Heart right ventricle (tissue), 16 donors: ENCODE measurements around the gene LETM1. TPM values are rescaled to one million over a fixed set of nuclear protein-coding genes. Genes with fewer than 3 reads are reported as not detected.

ENCODE experiments used
- ATAC-seq, 8 donors: fragments of 200-7000 bp; cut with Tn5 transposase; one replicate each; pipeline ENCODE4 v1.9.1; 2020; ENCODE audit warnings: mild to moderate bottlenecking in 8 of 8, moderate library complexity in 8 of 8, moderate number of reproducible peaks in 1 of 8
- DNase-seq, 2 donors: peaks; one replicate each; pipeline ENCODE4 v3.0.0-alpha.2; 2020
- H3K27ac ChIP-seq, 10 donors: fragments of 200-600 bp; sonication (generic) in 2 of 10; one replicate each; pipeline versions ENCODE4 v1.5.0 to v1.8.0; 2020 to 2022; ENCODE audit warnings: mild to moderate bottlenecking in 3 of 10
- H3K27me3 ChIP-seq, 7 donors: fragments of 200-600 bp; one replicate each; pipeline ENCODE4 v1.8.0; 2021 to 2022; ENCODE audit warnings: mild to moderate bottlenecking in 2 of 7
- H3K36me3 ChIP-seq, 9 donors: fragments of 200-600 bp; sonication (generic) in 1 of 9; one replicate each; pipeline versions ENCODE4 v1.5.0 to v1.8.0; 2020 to 2022; ENCODE audit warnings: mild to moderate bottlenecking in 2 of 9
- H3K4me1 ChIP-seq, 9 donors: fragments of 200-600 bp; sonication (generic) in 1 of 9; one replicate each; pipeline versions ENCODE4 v1.5.0 to v1.8.0; 2020 to 2022; ENCODE audit warnings: mild to moderate bottlenecking in 4 of 9
- H3K4me3 ChIP-seq, 10 donors: fragments of 200-600 bp; sonication (generic) in 2 of 10; one replicate each; pipeline versions ENCODE4 v1.5.0 to v1.8.0; 2020 to 2022; ENCODE audit warnings: mild to moderate bottlenecking in 7 of 10, moderate library complexity in 2 of 10
- H3K9me3 ChIP-seq, 11 donors: fragments of 200-600 bp in 10 of 11; sonication (generic) in 2 of 11; one replicate each; pipeline versions ENCODE4 v1.5.0 to v1.8.0; 2013 to 2022; ENCODE audit warnings: mild to moderate bottlenecking in 2 of 11, control low read depth in 1 of 11, moderate library complexity in 1 of 11
- WGBS, 2 donors: extraction: QIAGEN DNeasy Blood & Tissue Kit; methylation state at CpG; one replicate each; pipeline ENCODE4 v1.1.7; 2013; ENCODE audit warnings: inconsistent platforms in 1 of 2; 5-methylcytosine and 5-hydroxymethylcytosine counted together
- intact Hi-C, 10 donors: fragments of 100-400 bp; cut with DNase I; formaldehyde crosslinking; loops; one replicate each; pipeline versions ENCODE4 v1.11.1 to v1.14.2; 2022
- polyA plus RNA-seq, 2 donors: library from polyadenylated mRNA; stranded (reverse); fragments of 200-250 nt; gene quantifications; one replicate each; pipeline ENCODE4 v1.2.3, GENCODE V29; 2013
- total RNA-seq, 10 donors: library from RNA; stranded (reverse); fragmentation: NEBNext Ultra II Directional in 3 of 10; extraction: Animal tissue kit (Norgen Biotek cat#: 25700) in 3 of 10; gene quantifications; one replicate each; pipeline versions ENCODE4 v1.2.1 to v1.2.4, GENCODE V29; 2021 to 2023
- TF ChIP-seq, protein P1 (sequence below), 9 donors: fragments of 200-600 bp; sonication (generic) in 2 of 9; IDR thresholded peaks; one replicate each; pipeline versions ENCODE4 v1.5.0 to v1.8.0; 2021 to 2022; ENCODE audit warnings: antibody characterized with exemption in 9 of 9, mild to moderate bottlenecking in 5 of 9, moderate library complexity in 1 of 9
- donor health status: Arrhythmogenic right ventricular cardiomyopathy.
- donor health status: ischemic (EF 13 %, LVEDD 7.1; RV severe dilation, severe dysfunction).
- donor health status: healthy with polysubstance abuse.
- donor health status: DM: no; HTN: yes; CAD: no.
- donor health status: DM: no; HTN: no; CAD: no.
- donor health status: ischemic (EF 25% LVEDD 6.9; RV normal size, moderate dysfunction).
- donor health status: ischemic (EF 25% LVEDD 5.7; RV mildly dilated, moderate dysfunction).
- donor health status: healthy.
- donor health status: DM: yes; HTN: yes; CAD: no.
- donor health status: Ischemic cardiomyopathy.
- donor health status: ischemic (EF 35%, LVEDD 5.7; RV mildly dilated, moderate dysfunction).
- donor health status: nonischemic (EF 11% LVEDD 7.7; RV severe dilation, severe dysfunction).
- donor health status: DM: yes; HTN: yes; CAD: no.
- donor health status: PGD.
- donor health status: ischemic (EF 29% LVEDD 5.4; RV normal size, mild dysfunction).
- donor health status: nonischemic (EF 23%, LVEDD 6.1; RV moderate dilation, normal function).

Gene LETM1
- total and polyA plus RNA-seq, 12 donors, result 23.4 to 53.1 (median 41.2) TPM

DNA sequence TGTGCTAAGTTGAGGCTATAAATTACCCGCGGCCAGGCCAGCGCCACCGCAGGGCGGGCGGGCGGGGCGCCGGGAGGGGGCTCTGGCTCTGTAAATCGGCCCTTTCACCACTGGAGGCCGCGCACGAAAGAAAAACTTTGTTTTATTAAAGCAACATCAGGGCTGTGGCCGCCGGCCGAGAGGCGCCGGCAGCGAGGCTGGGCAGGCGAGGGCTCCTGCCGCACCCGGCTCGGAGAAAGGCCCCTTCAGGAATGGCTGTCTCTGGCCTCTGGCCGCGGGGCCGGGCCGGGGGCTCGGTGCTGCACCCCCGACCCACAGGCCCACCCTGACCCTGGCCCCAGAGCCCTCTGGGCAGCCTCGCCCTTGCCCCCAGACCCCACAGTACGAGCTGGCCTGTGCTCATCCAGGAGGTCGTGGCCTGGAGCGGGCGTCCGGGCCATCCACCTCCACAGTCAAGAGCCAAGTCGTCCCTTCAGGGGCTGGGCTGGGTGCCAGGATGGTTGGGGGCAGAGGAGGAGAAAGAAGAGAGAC lies 92.3 kb downstream of the LETM1 start:
- H3K27ac ChIP-seq, result peak overlapping the region in 2 of 10 donors; percentile 13 to 39
- H3K4me3 ChIP-seq, result peak overlapping the region in 7 of 10 donors; percentile 1 to 42 (median 38)
- H3K27me3 ChIP-seq, result peaks cover 0 to 62% (median 17%) of the 10 kb centered on the region in 7 donors
- intact Hi-C loops, result no loop called here
- 14 to 17% methylated on average over 36 of the region's 36 CpGs for WGBS, 2 donors
- DNase-seq (peak in 1 of 2 donors; percentile 29), ATAC-seq (peak in 7 of 8 donors; percentile 12 to 34 (median 21))
- TF ChIP-seq, protein P1, sequence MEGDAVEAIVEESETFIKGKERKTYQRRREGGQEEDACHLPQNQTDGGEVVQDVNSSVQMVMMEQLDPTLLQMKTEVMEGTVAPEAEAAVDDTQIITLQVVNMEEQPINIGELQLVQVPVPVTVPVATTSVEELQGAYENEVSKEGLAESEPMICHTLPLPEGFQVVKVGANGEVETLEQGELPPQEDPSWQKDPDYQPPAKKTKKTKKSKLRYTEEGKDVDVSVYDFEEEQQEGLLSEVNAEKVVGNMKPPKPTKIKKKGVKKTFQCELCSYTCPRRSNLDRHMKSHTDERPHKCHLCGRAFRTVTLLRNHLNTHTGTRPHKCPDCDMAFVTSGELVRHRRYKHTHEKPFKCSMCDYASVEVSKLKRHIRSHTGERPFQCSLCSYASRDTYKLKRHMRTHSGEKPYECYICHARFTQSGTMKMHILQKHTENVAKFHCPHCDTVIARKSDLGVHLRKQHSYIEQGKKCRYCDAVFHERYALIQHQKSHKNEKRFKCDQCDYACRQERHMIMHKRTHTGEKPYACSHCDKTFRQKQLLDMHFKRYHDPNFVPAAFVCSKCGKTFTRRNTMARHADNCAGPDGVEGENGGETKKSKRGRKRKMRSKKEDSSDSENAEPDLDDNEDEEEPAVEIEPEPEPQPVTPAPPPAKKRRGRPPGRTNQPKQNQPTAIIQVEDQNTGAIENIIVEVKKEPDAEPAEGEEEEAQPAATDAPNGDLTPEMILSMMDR (IDR thresholded peaks at IDR 0.05), result peak in 6 of 9 donors; percentile 15 to 53 (median 33)
- H3K4me1 ChIP-seq, result peaks cover 2 to 32% (median 11%) of the 10 kb centered on the region in 9 donors
- H3K9me3 ChIP-seq, result no peaks in the 10 kb centered on the region
- no peaks in the 10 kb centered on the region for H3K36me3 ChIP-seq

DNA sequence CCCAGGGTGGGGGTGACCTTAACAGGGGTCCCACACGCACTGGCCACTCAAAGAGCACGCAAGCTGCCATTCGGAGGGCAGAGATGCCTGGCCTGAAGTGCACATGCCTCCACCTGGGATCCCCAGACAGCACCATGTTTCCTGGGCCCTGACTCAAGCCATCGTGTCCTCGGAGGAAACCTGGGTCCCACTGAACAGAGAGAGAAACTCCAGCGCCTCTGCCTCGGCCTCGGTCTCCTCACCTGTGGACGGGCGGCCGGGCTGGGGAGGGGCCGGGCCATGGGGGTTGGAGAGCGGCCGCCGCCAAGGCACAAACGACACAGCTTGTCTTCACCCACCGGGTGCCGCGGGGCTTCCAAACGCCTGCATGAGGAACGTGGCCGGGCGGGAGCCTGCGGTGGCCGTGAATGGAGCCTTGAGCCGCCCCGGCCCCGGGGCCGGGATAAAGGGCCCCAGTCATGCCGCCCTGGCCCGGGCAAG lies 92.8 kb downstream of the LETM1 start:
- peaks cover 2 to 32% (median 11%) of the 10 kb centered on the region in 9 donors for H3K4me1 ChIP-seq
- no peak for DNase-seq
- TF ChIP-seq, protein P1 (IDR thresholded peaks at IDR 0.05), result no peak
- H3K27ac ChIP-seq, result no peak overlapping the region
- H3K36me3 ChIP-seq, result no peaks in the 10 kb centered on the region
- WGBS, 2 donors, result 34 to 35% methylated on average over 31 of the region's 31 CpGs
- peak overlapping the region in 7 of 10 donors; percentile 1 to 42 (median 38) for H3K4me3 ChIP-seq
- H3K27me3 ChIP-seq, result peaks cover 0 to 57% (median 17%) of the 10 kb centered on the region in 7 donors
- intact Hi-C loops, result no loop called here
- no peak for ATAC-seq
- H3K9me3 ChIP-seq, result no peaks in the 10 kb centered on the region

DNA sequence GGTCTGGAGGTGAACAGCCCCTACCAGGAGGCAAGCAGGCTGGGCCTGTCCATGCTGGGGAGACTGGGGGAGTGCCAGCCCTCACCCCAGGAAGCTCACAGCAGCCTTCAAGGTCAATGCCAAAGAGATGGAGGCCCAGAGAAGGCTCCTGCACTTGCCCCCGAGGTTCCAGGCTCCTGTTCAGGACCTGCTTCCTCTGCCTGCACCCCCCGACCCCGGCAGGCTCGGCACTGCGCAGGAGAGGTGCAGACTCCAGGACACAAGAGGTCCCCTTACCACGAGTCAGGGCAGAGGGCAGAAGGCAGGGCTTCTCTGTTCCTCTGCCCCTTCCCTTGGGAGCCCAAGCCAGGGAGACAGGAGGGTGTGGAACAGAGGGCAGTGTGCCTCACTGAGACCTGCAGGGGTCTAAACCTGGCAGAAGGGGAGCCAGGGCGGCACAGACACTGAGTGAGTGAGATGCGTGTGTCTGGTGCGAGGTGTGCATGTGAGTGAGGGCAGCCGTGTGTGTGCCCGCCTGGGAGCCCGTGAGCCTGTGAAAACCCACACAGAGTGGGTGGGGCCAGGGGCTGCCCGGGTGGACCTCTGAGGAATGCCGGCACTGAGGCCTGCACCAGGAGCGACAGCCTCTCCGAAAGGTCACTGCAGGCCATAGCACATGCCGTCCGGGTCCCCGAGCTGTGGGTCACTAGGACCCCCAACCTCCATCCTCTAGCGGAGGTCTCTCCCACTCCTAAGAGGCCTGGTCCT lies 93.5 kb downstream of the LETM1 start:
- Histone ChIP-seq H3K4me3 (no peak overlapping the region), H3K9me3 (no peaks in the 10 kb centered on the region), H3K36me3 (no peaks in the 10 kb centered on the region), H3K27ac (no peak overlapping the region), H3K27me3 (peaks cover 0 to 52% (median 15%) of the 10 kb centered on the region in 7 donors), H3K4me1 (peaks cover 2 to 32% (median 11%) of the 10 kb centered on the region in 9 donors)
- WGBS, 2 donors, result 89 to 96% methylated on average over 20 of the region's 20 CpGs
- ATAC-seq, result no peak
- TF ChIP-seq, protein P1 (IDR thresholded peaks at IDR 0.05), result no peak
- intact Hi-C loops, result no loop called here
- no peak for DNase-seq

Other genes with a start within 250 kb of the LETM1 start
- 1 to 10 TPM in 3 of 10 donors, under 1 TPM in 7; 0.24 to 1.5 (median 0.70) TPM for gene FAM53A, start 171.8 kb downstream of the LETM1 start, total RNA-seq
- under 1 TPM; 0.73 to 0.97 TPM for gene FAM53A, start 171.8 kb downstream of the LETM1 start, polyA plus RNA-seq
- gene SLBP, start 143.8 kb downstream of the LETM1 start, total RNA-seq, result 10 to 100 TPM; 10.9 to 17.7 (median 12.8) TPM
- 10 to 100 TPM; 11.2 to 16.2 TPM for gene SLBP, start 143.8 kb downstream of the LETM1 start, polyA plus RNA-seq
- 10 to 100 TPM; 28.1 to 45.6 (median 34.3) TPM for gene TMEM129, start 134.8 kb downstream of the LETM1 start, total RNA-seq
- 10 to 100 TPM; 28.6 to 33.0 TPM for gene TMEM129, start 134.8 kb downstream of the LETM1 start, polyA plus RNA-seq
- gene TACC3, start 134.6 kb downstream of the LETM1 start, total RNA-seq, result 10 to 100 TPM in 2 of 10 donors, 1 to 10 TPM in 8; 2.3 to 15.6 (median 3.9) TPM
- 10 to 100 TPM in 1 of 2 donors, 1 to 10 TPM in 1; 6.0 to 16.2 TPM for gene TACC3, start 134.6 kb downstream of the LETM1 start, polyA plus RNA-seq
- 1 to 10 TPM; 1.2 to 5.3 (median 2.4) TPM for gene FGFR3, start 62.9 kb downstream of the LETM1 start, total RNA-seq
- 1 to 10 TPM; 1.3 to 6.6 TPM for gene FGFR3, start 62.9 kb downstream of the LETM1 start, polyA plus RNA-seq
- gene NSD2, start 15.2 kb upstream of the LETM1 start, total RNA-seq, result 10 to 100 TPM; 32.3 to 64.4 (median 46.0) TPM
- 1 to 10 TPM; 7.7 to 9.9 TPM for gene NSD2, start 15.2 kb upstream of the LETM1 start, polyA plus RNA-seq
- 10 to 100 TPM in 7 of 10 donors, 1 to 10 TPM in 3; 8.8 to 14.1 (median 10.6) TPM for gene NELFA, start 152.8 kb upstream of the LETM1 start, total RNA-seq
- gene NELFA, start 152.8 kb upstream of the LETM1 start, polyA plus RNA-seq, result 10 to 100 TPM; 11.5 to 19.7 TPM
- 1 to 10 TPM in 1 of 10 donors, under 1 TPM in 9; 0.12 to 1.4 (median 0.43) TPM for gene NAT8L, start 203.2 kb upstream of the LETM1 start, total RNA-seq
- gene NAT8L, start 203.2 kb upstream of the LETM1 start, polyA plus RNA-seq, result under 1 TPM; 0.19 to 0.29 TPM